Left lobe of liver (tissue), 2 donors: ENCODE results near the gene GOLGA6L6. TPM values are rescaled to one million over a fixed set of nuclear protein-coding genes. Genes with fewer than 3 reads are reported as not detected.
A peak's percentile ranks its signal among the peaks of the same experiment; 100 is the strongest.
"Not testable (repeated sequence)": the region's sequence is repeated elsewhere in the genome, so short reads cannot be mapped to it uniquely, and the experiment has no call there.

ENCODE experiments used
- ATAC-seq: fragments of 200-7000 bp; cut with Tn5 transposase; one replicate; pipeline ENCODE4 v1.9.1; 2020; ENCODE audit warnings: mild to moderate bottlenecking, moderate library complexity
- DNase-seq: peaks from one replicate; pipeline ENCODE4 v3.0.0-alpha.2; 2020; ENCODE audit warnings: low spot score
- total RNA-seq: library from RNA; stranded (reverse); gene quantifications from one replicate; pipeline ENCODE4 v1.2.1, GENCODE V29; 2021
- donor health status: DM: no; HTN: no; CAD: no; lungs with moderate emphysema.
- donor health status: DM: no; HTN: yes; CAD: no.

The GOLGA6L6 gene
- total RNA-seq = not detected

GRCh38 chr15:20541700-20542099 is at the start of gene GOLGA6L6:
TSS of gene GOLGA6L6 (minus strand) at chr15:20541800. CDS start at chr15:20541709, 91 bp downstream.
- not testable (repeated sequence) for DNase-seq, ATAC-seq

GRCh38 chr15:20590069-20590468 is 48.5 kb upstream of the GOLGA6L6 start:
- ATAC-seq, DNase-seq: not testable (repeated sequence)

GRCh38 chr15:20586821-20587220 is 45.2 kb upstream of the GOLGA6L6 start:
- not testable (repeated sequence) for ATAC-seq, DNase-seq

GRCh38 chr15:20582726-20583115 is 41.1 kb upstream of the GOLGA6L6 start:
- ATAC-seq = peak; percentile 72

GRCh38 chr15:20582109-20582725 is 40.6 kb upstream of the GOLGA6L6 start:
- DNase-seq = not testable (repeated sequence)
- ATAC-seq = peak; percentile 80

More at GRCh38 chr15:20582726-20583115, 41.1 kb upstream of the GOLGA6L6 start:
- DNase-seq = not testable (repeated sequence)

- DNase-seq = not testable (repeated sequence)
These were observed 39.9 kb upstream of the GOLGA6L6 start for GRCh38 chr15:20581261-20582108.

GRCh38 chr15:20579662-20580061 is 38.1 kb upstream of the GOLGA6L6 start:
- DNase-seq, ATAC-seq: not testable (repeated sequence)

More at GRCh38 chr15:20581261-20582108, 39.9 kb upstream of the GOLGA6L6 start:
- peak; percentile 56 for ATAC-seq

- DNase-seq, ATAC-seq: not testable (repeated sequence)
These were observed 9.7 kb upstream of the GOLGA6L6 start for GRCh38 chr15:20551289-20551688.

GRCh38 chr15:20505926-20506658 is 35.5 kb downstream of the GOLGA6L6 start:
- not testable (repeated sequence) for DNase-seq, ATAC-seq

- ATAC-seq, DNase-seq: not testable (repeated sequence)
These were observed 38.8 kb downstream of the GOLGA6L6 start for GRCh38 chr15:20502839-20503238.

GRCh38 chr15:20501512-20502222 is 39.9 kb downstream of the GOLGA6L6 start:
- not testable (repeated sequence) for DNase-seq, ATAC-seq

GRCh38 chr15:20497781-20498180 is 43.8 kb downstream of the GOLGA6L6 start:
- ATAC-seq, DNase-seq: not testable (repeated sequence)

GRCh38 chr15:20493035-20493434 is 48.6 kb downstream of the GOLGA6L6 start:
- ATAC-seq = not testable (repeated sequence)

GRCh38 chr15:20492598-20492997 is 49.0 kb downstream of the GOLGA6L6 start:
- not testable (repeated sequence) for DNase-seq, ATAC-seq

More at GRCh38 chr15:20493035-20493434, 48.6 kb downstream of the GOLGA6L6 start:
- not testable (repeated sequence) for DNase-seq

- not testable (repeated sequence) for DNase-seq, ATAC-seq
These were observed 52.3 kb downstream of the GOLGA6L6 start for GRCh38 chr15:20489320-20489719.
